ENCODE results near the gene RUVBL2.
A peak's percentile ranks its signal among the peaks of the same experiment; 100 is the strongest.

Gene RUVBL2

GRCh38 chr19:48993175-48994034 lies at the start of gene RUVBL2, which contains the start of gene GYS1:
Gene RUVBL2 (plus strand): TSS chr19:48993887. CDS start chr19:48993912, 25 bp downstream.
Gene GYS1 (minus strand): TSS chr19:48993309. CDS start chr19:48993112, 197 bp downstream.
- peak; percentile 100 for DNase-seq

GRCh38 chr19:48945415-48945814 lies 48.3 kb upstream of the RUVBL2 start:
- DNase-seq, result no peak

GRCh38 chr19:48945817-48946216 lies 47.9 kb upstream of the RUVBL2 start:
- DNase-seq, result no peak

- no peak for DNase-seq
Observed at GRCh38 chr19:48946463-48947257, 47.0 kb upstream of the RUVBL2 start.

GRCh38 chr19:48947258-48947542 lies 46.5 kb upstream of the RUVBL2 start:
- no peak for DNase-seq

- DNase-seq, result peak; percentile 24
Observed at GRCh38 chr19:48950159-48950558, 43.5 kb upstream of the RUVBL2 start.

- DNase-seq, result no peak
Observed at GRCh38 chr19:48950830-48951519, 42.7 kb upstream of the RUVBL2 start.

GRCh38 chr19:48953141-48953540 lies 40.5 kb upstream of the RUVBL2 start:
- no peak for DNase-seq

GRCh38 chr19:48953990-48954594 lies 39.6 kb upstream of the RUVBL2 start:
- DNase-seq, result no peak

- DNase-seq, result peak; percentile 83
Observed at GRCh38 chr19:48954595-48955307, 38.9 kb upstream of the RUVBL2 start, which contains the start of gene BAX. Gene BAX (plus strand): TSS chr19:48954875. CDS start chr19:48954929, 54 bp downstream.

- no peak for DNase-seq
Observed at GRCh38 chr19:48955308-48955958, 38.3 kb upstream of the RUVBL2 start.

- no peak for DNase-seq
Observed at GRCh38 chr19:48958006-48958405, 35.7 kb upstream of the RUVBL2 start.

GRCh38 chr19:48959341-48960239 lies 34.1 kb upstream of the RUVBL2 start:
- DNase-seq, result peak; percentile 67

- peak; percentile 39 for DNase-seq
Observed at GRCh38 chr19:48961051-48961649, 32.5 kb upstream of the RUVBL2 start.

- DNase-seq, result no peak
Observed at GRCh38 chr19:48961673-48962028, 32.0 kb upstream of the RUVBL2 start.

GRCh38 chr19:48962029-48962848 lies 31.4 kb upstream of the RUVBL2 start:
- peak; percentile 87 for DNase-seq

- no peak for DNase-seq
Observed at GRCh38 chr19:48962849-48963165, 30.9 kb upstream of the RUVBL2 start.

GRCh38 chr19:48963371-48964204 lies 30.1 kb upstream of the RUVBL2 start:
- DNase-seq, result peak; percentile 76

Measured in inflammatory macrophage treated with lipopolysaccharide for 4 hours (primary cell).